ENCODE results near the gene ARL14EP.

The ARL14EP gene

DNA sequence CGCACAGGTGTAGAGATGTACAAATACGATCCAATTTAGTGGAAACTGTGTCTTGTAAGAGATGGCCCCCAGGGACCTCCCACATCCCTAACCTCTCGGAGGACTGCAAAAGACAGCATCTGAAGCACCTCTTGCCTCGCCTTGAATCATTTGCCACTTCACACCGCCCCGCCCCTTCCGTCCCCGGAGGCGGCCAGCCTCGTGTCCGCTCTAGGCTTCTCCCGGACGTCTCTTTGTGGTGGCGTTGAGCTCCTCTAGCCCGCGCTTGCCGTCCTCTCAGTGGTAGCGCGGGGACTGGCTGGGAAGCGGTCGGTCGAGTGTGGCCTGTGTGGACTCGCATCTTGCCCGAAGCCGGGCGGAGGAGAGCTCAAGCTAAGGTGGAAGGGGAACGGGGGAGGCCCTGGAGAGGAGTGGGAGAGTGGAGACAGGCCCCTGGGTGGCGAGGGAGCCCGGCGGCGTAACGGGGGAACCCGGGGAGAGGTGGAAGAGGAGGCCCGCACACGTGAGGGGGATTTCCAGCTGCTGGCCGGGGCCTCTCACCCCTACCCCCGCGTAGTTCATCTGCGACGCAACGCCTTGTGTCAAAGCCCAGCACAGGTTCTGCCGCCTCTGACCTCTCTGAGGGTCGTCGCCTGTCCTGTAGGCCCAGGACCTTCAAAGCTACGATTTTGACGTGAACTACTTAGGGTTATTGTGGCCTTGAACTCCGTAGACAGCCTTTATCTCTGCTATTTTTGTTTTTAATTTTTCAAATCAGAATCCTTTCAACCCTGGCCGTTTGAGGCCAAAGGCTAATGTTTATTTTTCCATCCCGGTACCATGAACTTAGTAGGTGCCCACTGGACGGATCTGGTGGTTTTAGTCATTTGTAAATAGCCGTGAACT lies at the start of gene ARL14EP:
TSS of gene ARL14EP (plus strand) at position 279 of the 885 bp plus-strand sequence. CDS start 7,845 bp downstream, outside the sequence.
- peak; percentile 89 for DNase-seq (ENCODE audit: extremely low spot score)
- TF ChIP-seq CTBP1 (IDR thresholded peaks at IDR 0.05; ENCODE audit: borderline replicate concordance): peak; percentile 26; the same call in 1 of the 2 replicates
- TF ChIP-seq FOXA1 (IDR thresholded peaks at IDR 0.05): no peak
- TF ChIP-seq ARNT (IDR thresholded peaks at IDR 0.05): no peak
- TF ChIP-seq ZNF384 (IDR thresholded peaks at IDR 0.05): no peak
- no peak for TF ChIP-seq LEF1 (IDR thresholded peaks at IDR 0.05; ENCODE audit: borderline replicate concordance)
- no peak for TF ChIP-seq FOXM1 (IDR thresholded peaks at IDR 0.05; ENCODE audit: borderline replicate concordance)
- no peak for TF ChIP-seq NFRKB (IDR thresholded peaks at IDR 0.05)
- no peak for TF ChIP-seq SP1 (IDR thresholded peaks at IDR 0.05)
- no peak for TF ChIP-seq TARDBP (IDR thresholded peaks at IDR 0.05)
- TF ChIP-seq FOXK2 (IDR thresholded peaks at IDR 0.05): no peak
- peak; percentile 81 for TF ChIP-seq L3MBTL2 (conservative IDR thresholded peaks at IDR 0.05)
- TF ChIP-seq ELF4 (IDR thresholded peaks at IDR 0.05): peak; percentile 37
- ChIA-PET POLR2A (interaction anchor here (0.6 to 1.5 kb wide), 34 partner anchors 8 to 931 kb away, joined by 3 to 14 read pairs (median 4); no protein-coding TSS in a partner anchor), CTCF (no interaction called here)

GRCh38 chr11:30277176-30277575 lies 45.7 kb upstream of the ARL14EP start:
- CTCF ChIA-PET: no interaction called here
- no peak for TF ChIP-seq ELF4 (IDR thresholded peaks at IDR 0.05)
- no peak for TF ChIP-seq SUZ12 (IDR thresholded peaks at IDR 0.05)
- no peak for TF ChIP-seq SP1 (IDR thresholded peaks at IDR 0.05)
- TF ChIP-seq ARNT (IDR thresholded peaks at IDR 0.05): no peak
- no peak for TF ChIP-seq TARDBP (IDR thresholded peaks at IDR 0.05)
- no peak for TF ChIP-seq FOXA1 (IDR thresholded peaks at IDR 0.05)
- TF ChIP-seq BHLHE40 (IDR thresholded peaks at IDR 0.05; ENCODE audit: borderline replicate concordance): no peak
- no peak for TF ChIP-seq L3MBTL2 (conservative IDR thresholded peaks at IDR 0.05)
- TF ChIP-seq ZNF384 (IDR thresholded peaks at IDR 0.05): no peak
- no peak for TF ChIP-seq LEF1 (IDR thresholded peaks at IDR 0.05; ENCODE audit: borderline replicate concordance)
- no peak for TF ChIP-seq NFRKB (IDR thresholded peaks at IDR 0.05)
- TF ChIP-seq CTBP1 (IDR thresholded peaks at IDR 0.05; ENCODE audit: borderline replicate concordance): no peak
- TF ChIP-seq PKNOX1 (IDR thresholded peaks at IDR 0.05): no peak
- no peak for TF ChIP-seq FOXM1 (IDR thresholded peaks at IDR 0.05; ENCODE audit: borderline replicate concordance)
- no peak for TF ChIP-seq FOXK2 (IDR thresholded peaks at IDR 0.05)
- TF ChIP-seq HDGF (IDR thresholded peaks at IDR 0.05; ENCODE audit: borderline replicate concordance): no peak
- DNase-seq (ENCODE audit: extremely low spot score): no peak
- POLR2A ChIA-PET: no interaction called here

GRCh38 chr11:30279796-30280195 lies 43.1 kb upstream of the ARL14EP start:
- no peak for TF ChIP-seq ELF4 (IDR thresholded peaks at IDR 0.05)
- TF ChIP-seq HDGF (IDR thresholded peaks at IDR 0.05; ENCODE audit: borderline replicate concordance): no peak
- TF ChIP-seq LEF1 (IDR thresholded peaks at IDR 0.05; ENCODE audit: borderline replicate concordance): no peak
- TF ChIP-seq L3MBTL2 (conservative IDR thresholded peaks at IDR 0.05): no peak
- no peak for TF ChIP-seq FOXM1 (IDR thresholded peaks at IDR 0.05; ENCODE audit: borderline replicate concordance)
- no peak for TF ChIP-seq ARNT (IDR thresholded peaks at IDR 0.05)
- no peak for TF ChIP-seq FOXK2 (IDR thresholded peaks at IDR 0.05)
- ChIA-PET POLR2A (no interaction called here), CTCF (no interaction called here)
- no peak for DNase-seq (ENCODE audit: extremely low spot score)

- CTCF ChIA-PET: no interaction called here
- POLR2A ChIA-PET: no interaction called here
- TF ChIP-seq FOXM1 (IDR thresholded peaks at IDR 0.05; ENCODE audit: borderline replicate concordance) (no peak), SUZ12 (IDR thresholded peaks at IDR 0.05) (no peak), NFRKB (IDR thresholded peaks at IDR 0.05) (no peak), FOXA1 (IDR thresholded peaks at IDR 0.05) (no peak), LEF1 (IDR thresholded peaks at IDR 0.05; ENCODE audit: borderline replicate concordance) (no peak)
These were observed 41.2 kb upstream of the ARL14EP start for GRCh38 chr11:30281476-30282288.

GRCh38 chr11:30282289-30282631 lies 40.6 kb upstream of the ARL14EP start:
- no peak for TF ChIP-seq HDGF (IDR thresholded peaks at IDR 0.05; ENCODE audit: borderline replicate concordance)
- TF ChIP-seq TARDBP (IDR thresholded peaks at IDR 0.05): no peak
- no peak for TF ChIP-seq FOXM1 (IDR thresholded peaks at IDR 0.05; ENCODE audit: borderline replicate concordance)
- no peak for TF ChIP-seq PKNOX1 (IDR thresholded peaks at IDR 0.05)
- no peak for TF ChIP-seq ZNF384 (IDR thresholded peaks at IDR 0.05)
- no peak for TF ChIP-seq SUZ12 (IDR thresholded peaks at IDR 0.05)
- no peak for TF ChIP-seq CTBP1 (IDR thresholded peaks at IDR 0.05; ENCODE audit: borderline replicate concordance)
- no peak for TF ChIP-seq SP1 (IDR thresholded peaks at IDR 0.05)
- no peak for TF ChIP-seq L3MBTL2 (conservative IDR thresholded peaks at IDR 0.05)
- TF ChIP-seq FOXA1 (IDR thresholded peaks at IDR 0.05): no peak
- TF ChIP-seq ARNT (IDR thresholded peaks at IDR 0.05): no peak
- no peak for TF ChIP-seq FOXK2 (IDR thresholded peaks at IDR 0.05)
- no peak for TF ChIP-seq BHLHE40 (IDR thresholded peaks at IDR 0.05; ENCODE audit: borderline replicate concordance)
- TF ChIP-seq NFRKB (IDR thresholded peaks at IDR 0.05): no peak
- no peak for TF ChIP-seq LEF1 (IDR thresholded peaks at IDR 0.05; ENCODE audit: borderline replicate concordance)
- no peak for TF ChIP-seq ELF4 (IDR thresholded peaks at IDR 0.05)
- CTCF ChIA-PET: no interaction called here
- POLR2A ChIA-PET: no interaction called here
- DNase-seq (ENCODE audit: extremely low spot score): no peak

More at GRCh38 chr11:30281476-30282288, 41.2 kb upstream of the ARL14EP start:
- DNase-seq (ENCODE audit: extremely low spot score): no peak

DNA sequence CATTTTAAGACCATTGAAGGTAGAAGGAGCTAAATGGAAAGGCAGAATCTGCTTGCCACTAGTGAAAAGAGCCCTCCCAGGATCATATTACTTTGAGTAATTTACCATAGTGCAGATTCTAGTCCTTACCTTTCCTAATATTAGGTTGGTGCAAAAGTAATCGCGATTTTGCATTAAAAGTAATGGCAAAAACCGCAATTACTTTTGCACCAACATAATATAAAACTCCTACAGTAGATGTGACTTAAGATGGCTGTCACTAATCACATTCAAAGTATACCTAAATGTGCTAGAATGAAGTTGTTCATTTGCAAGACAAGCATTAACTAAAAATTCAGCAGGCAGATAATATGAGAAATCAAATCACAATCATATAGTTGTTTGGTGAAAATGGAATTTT lies 38.1 kb upstream of the ARL14EP start:
- peak; percentile 84 for TF ChIP-seq ELF4 (IDR thresholded peaks at IDR 0.05)
- no peak for TF ChIP-seq NFRKB (IDR thresholded peaks at IDR 0.05)
- DNase-seq (ENCODE audit: extremely low spot score): no peak
- POLR2A ChIA-PET: no interaction called here
- CTCF ChIA-PET: no interaction called here

All from HEK293T (cell line).